Fibroblast of skin of scalp (primary cell): Measurements from ENCODE around the gene PDCD1LG2. TPM values are rescaled to one million over a fixed set of nuclear protein-coding genes. Genes with fewer than 3 reads are reported as not detected.
"Not testable (repeated sequence)": the region's sequence is repeated elsewhere in the genome, so short reads cannot be mapped to it uniquely, and the experiment has no call there.

Experiments used
- DNase-seq: peaks from one replicate; pipeline ENCODE4 v3.0.0-alpha.2; 2013
- polyA plus RNA-seq, 2 experiments: library from polyadenylated mRNA; unstranded; fragments of 120-200 nt; gene quantifications; one replicate each; pipeline ENCODE4 v1.2.1, GENCODE V29; 2013; ENCODE audit not compliant: insufficient read length in 2 of 2

The PDCD1LG2 gene
- polyA plus RNA-seq (2013, experiment 1 of 2; ENCODE audit: insufficient read length) = 18.6 TPM
- polyA plus RNA-seq (2013, experiment 2 of 2; ENCODE audit: insufficient read length) = 20.1 TPM

DNA sequence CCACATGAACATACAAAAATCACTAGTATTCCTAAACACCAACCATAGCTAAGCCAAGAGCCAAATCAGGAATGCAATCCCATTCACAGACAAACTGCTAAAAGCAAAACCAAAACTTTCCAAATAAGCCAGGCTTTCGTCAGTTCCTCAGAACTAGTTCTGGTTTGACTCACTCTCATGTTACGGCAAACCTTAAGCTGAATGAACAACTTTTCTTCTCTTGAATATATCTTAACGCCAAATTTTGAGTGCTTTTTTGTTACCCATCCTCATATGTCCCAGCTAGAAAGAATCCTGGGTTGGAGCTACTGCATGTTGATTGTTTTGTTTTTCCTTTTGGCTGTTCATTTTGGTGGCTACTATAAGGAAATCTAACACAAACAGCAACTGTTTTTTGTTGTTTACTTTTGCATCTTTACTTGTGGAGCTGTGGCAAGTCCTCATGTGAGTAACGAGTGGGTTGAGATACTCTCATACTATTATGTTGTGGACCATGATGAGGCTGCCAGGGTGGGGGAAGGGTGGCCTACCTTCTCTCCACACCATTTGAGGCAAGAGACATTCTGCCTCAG is at the start of gene PDCD1LG2:
Gene PDCD1LG2, plus strand, starts transcription at position 172 of the 572 bp plus-strand sequence. CDS start 12,016 bp downstream, outside the sequence.
- DNase-seq = peak; percentile 85

DNA sequence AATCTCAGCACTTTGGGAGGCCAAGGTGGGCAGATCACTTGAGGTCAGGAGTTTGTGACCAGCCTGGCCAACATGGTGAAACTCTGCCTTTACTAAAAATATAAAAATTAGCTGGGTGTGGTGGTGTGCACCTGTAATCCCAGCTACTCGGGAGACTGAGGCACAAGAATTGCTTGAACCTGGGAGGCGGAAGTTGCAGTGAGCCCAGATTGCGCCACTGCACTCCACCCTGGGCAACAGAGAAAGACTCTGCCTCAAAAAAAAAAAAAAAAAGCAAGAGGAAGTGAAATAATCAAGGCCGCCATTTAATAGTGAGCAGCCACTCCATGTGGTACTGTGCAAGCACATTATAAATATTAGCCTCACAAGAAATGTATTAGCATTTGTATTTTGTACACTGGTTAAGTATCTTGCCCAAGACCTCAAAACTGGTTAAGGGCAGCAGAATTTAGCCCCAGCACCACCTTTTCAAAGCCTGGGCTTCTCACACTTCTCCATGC is 45.5 kb upstream of the PDCD1LG2 start:
- DNase-seq = not testable (repeated sequence)

DNA sequence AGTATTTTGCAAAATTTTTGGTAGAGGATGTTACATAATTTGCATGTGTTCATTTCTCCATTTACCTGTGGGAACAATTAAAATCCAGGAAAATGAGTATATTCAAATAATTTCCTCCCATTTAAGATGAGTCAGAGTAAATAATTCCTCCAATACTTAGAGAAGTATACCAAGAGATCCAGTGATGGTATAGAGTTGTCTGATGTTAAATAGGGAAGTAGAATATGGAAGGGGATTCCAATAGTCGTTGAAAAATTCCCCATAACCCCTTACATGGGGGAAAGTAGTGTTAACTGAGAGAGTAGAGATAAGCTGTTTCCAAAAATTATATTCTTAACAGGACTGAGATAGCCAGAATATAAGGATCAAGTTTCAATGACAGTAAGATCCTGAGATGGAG is 44.3 kb upstream of the PDCD1LG2 start:
- DNase-seq = no peak

DNA sequence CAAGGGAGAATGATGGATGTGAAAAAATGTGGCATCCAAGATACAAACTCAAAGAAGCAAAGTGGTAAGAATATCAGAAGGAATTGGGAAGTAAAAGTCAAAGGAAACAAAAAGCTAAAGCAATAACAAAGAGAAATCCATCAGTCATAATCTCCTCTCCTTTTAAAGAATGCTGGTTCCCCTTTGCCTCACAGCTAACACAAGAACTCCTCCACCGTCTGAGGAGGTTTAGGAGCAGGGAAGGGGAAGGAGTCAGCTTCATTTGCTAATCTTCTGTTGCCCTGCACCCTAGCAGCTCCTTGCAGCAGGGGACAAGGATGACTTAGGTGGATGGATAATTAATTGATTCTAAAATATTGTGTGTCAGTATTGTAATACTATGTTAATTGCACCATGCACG is 43.6 kb upstream of the PDCD1LG2 start:
- no peak for DNase-seq

DNA sequence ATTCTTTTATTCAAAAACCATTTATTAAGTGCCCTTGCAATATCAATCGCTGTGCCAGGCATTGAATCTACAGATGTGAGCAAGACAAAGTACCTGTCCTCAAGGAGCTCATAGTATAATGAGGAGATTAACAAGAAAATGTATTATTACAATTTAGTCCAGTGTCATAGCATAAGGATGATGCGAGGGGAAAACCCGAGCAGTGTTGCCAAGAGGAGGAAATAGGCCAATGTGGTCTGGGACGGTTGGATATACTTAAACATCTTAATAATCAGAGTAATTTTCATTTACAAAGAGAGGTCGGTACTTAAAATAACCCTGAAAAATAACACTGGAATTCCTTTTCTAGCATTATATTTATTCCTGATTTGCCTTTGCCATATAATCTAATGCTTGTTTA is 41.5 kb upstream of the PDCD1LG2 start:
- no peak for DNase-seq

DNA sequence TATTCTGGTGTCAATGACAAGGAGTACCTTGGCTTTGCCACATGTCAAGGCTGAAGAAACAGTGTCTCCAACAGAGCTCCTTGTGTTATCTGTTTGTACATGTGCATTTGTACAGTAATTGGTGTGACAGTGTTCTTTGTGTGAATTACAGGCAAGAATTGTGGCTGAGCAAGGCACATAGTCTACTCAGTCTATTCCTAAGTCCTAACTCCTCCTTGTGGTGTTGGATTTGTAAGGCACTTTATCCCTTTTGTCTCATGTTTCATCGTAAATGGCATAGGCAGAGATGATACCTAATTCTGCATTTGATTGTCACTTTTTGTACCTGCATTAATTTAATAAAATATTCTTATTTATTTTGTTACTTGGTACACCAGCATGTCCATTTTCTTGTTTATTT is 40.2 kb upstream of the PDCD1LG2 start:
- no peak for DNase-seq

DNA sequence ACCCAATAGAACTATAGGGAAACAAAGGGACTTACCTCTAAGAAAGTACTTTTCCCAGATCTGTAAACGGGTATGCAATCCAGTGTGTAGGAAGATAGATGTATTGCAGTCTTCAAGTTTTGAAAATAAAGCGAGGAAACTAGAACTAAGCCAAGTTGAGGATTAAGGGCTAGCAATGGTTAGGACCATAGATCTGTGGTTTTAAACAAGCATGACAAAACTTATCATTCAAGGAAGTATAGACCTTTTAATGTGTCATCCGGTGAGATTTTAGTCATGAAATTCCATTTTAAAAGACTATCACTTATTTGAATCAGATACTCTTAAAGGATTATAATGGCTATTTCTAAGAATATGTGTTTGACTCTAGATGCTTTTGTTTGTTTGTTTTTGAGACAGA is 39.5 kb upstream of the PDCD1LG2 start:
- no peak for DNase-seq

DNA sequence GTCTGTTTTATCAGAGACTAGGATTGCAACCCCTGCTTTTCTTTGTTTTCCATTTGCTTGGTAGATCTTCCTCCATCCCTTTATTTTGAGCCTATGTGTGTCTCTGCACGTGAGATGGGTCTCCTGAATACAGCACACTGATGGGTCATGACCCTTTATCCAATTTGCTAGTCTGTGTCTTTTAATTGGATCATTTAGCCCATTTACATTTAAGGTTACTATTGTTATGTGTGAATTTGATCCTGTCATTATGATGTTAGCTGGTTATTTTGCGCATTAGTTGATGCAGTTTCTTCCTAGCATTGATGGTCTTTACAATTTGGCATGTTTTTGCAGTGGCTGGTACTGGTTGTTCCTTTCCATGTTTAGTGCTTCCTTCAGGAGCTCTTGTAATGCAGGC is 34.7 kb upstream of the PDCD1LG2 start:
- not testable (repeated sequence) for DNase-seq

DNA sequence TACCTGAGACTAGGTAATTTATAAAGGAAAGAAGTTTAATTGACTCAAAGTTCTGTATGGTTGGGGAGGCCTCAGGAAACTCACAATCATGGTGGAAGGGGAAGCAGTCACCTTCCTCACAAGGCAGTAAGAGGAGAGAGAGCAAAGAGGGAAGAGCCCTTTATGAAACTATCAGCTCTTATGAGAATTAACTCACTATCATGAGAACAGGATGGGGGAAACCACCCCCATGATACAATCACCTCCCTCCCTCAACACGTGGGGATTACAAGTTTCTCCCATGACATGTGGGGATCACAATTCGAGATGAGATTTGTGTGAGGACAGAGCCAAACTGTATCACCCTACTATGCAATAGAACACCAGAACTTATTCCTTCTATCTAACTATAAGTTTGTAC is 32.1 kb upstream of the PDCD1LG2 start:
- DNase-seq = no peak

DNA sequence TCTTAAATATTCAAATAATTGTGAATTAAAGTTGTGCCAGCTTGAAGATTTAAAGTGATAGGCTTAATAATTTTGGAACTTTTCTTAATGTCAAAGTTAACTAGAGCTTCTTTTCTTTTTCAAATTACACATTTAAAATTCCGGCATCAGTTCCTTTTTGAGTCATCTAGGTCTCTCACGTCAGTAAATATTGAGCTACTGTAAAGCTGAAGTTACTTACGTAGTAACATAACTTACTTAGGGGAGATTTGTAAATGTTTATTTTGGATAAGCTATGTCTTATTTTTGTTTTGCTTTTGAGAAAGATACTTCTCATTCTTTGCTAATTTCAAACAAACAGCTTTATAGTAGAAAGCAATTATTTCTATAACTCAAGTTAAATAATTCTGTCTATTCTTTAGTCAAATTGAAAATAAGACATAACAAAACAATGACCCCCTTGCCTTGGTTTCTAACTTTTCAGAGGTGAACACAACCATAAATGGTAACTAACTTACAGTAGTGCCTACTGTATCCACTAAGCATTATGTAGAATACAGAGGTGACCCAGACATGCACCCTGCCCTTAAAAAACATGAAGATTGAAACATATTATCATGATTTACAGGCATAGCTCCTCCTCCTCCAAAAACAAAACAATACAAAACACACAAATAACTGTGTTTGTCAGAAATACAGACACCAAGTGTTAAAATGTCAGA is 30.2 kb upstream of the PDCD1LG2 start:
- DNase-seq = no peak

DNA sequence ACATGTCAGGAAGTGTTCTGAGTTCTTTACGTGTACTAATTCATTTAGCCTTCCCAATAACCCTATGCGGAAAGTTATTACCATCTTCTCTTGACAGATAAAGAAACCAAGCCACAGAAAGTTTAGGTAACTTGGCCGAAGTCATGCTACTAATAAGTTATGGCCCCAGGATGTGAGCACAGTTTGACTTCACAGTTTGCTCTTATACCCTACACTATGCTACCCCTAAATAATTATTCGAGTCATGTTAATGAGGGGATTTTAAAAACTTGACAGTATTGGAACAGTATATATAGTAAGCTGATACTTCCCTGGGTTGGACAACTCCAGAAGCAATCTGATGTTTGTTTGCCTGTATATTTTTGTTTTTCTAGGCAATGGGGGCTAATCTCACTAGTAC is 29.4 kb upstream of the PDCD1LG2 start:
- DNase-seq = no peak

DNA sequence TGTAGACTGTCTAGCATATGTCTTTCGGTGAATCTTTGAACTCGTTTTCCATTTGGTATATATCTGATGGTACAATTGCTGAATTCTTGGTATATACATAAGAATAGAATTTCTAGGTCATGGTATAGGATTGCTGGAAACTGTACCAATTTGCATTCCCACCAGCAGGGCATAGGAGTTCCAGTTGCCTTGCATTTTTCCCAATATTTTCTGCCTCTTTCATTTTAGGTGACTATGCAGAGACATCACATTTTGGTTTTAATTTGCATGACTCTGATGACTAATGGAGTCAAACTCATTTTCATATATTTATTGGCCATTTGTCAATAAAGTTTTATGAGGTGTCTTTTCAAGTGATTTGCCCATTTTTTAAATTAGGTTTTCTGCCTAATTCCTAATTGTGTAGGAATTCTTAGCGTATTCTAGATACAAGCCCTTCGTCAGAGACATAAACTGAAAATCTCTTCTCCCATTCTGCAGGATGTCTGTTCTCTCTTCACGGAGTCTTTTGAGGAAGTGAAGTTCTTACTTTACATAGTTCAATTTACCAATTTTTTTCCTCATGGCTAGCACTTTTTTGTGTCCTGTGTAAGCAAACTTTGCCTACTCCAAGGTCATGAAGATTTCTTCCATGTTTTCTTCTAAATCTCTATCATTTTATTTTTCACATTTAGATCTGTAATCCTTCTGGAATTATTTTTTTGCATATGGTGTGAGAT is 28.9 kb upstream of the PDCD1LG2 start:
- DNase-seq = peak; percentile 40

DNA sequence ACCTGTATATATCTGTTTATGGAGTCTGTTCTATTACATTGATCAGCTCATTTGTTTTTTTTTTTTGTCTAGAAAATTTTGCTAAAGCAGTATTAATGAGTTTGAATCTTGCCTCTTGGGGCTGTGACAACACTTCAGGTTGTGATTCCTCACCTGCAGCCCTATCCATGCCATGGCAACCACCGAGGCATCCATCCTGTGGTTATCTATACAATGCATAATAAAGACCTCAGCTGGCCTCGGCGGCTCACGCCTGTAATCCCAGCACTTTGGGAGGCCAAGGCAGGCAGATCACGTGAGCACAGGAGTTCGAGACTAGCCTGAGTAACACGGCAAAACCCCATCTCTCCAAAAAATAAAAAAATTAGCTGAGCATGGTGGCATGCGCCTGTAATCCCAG is 28.1 kb upstream of the PDCD1LG2 start:
- no peak for DNase-seq

DNA sequence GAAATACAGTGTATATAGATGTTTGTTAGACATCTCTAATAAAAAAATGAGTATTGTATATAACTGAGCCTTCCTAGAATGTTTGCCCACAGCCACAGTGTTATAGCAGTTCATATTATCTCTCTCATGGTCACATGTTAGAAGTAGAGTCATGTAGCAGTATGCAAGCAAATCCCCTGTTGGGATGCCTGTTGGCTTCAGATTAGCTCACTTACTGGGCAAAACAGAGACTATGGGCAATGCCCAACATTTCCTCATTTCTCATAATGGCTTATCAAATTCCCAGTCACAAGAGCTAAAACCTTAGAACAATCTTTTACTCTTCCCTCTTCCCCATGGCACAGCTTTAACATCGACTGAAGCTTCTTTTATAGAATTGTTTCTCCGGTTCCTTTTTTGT is 27.0 kb upstream of the PDCD1LG2 start:
- DNase-seq = no peak

DNA sequence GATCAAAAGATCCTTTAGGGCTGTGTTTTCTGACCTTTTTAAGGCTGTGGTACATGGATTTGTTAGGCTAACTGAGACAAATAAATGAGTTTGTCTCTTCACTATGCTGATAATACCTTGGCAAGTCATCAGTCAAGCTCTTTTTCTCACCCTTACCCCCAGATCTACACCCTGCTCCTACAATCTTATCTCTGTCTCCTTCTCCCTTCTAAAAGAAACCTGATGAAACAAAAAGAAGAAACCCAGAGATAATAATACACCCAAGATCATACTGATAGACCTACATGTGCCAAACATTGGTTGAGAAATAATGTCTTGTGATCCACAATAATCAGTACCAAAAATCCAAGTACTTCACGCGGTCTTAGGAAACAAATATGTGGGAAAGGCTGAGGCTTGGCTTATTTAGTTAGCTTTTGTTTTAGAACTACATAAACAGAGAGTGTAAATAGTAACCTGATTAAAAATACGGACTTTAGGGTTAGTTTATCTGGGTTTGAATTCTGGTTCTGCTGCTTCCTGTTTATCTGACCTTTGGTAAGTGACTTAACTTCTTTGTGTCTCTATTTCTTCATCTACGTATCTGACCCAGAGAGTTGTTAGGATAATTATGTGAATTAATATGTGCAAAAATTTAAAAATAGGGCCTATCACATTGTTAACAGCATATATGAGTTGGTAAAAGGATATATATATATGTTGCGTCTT is 24.8 kb upstream of the PDCD1LG2 start:
- DNase-seq = no peak

DNA sequence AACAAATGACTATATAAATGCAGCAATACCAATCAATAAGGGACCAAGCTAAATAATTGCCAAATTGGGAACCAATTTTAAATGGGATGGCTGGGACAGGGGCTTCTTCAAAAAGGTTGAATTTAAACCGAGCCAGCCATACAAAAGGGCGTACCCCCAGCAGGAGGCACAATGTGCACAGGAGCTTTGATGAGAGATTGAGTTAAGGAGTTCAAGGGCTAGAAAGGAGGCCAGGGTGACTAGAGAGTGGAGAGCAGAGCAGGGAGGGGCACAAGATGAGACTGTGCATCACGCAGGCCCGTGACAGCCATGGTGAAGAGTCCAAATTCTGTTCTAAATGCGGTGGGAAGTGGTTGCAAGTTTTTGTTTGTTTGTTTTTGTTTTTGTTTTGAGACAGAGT is 23.3 kb upstream of the PDCD1LG2 start:
- no peak for DNase-seq

DNA sequence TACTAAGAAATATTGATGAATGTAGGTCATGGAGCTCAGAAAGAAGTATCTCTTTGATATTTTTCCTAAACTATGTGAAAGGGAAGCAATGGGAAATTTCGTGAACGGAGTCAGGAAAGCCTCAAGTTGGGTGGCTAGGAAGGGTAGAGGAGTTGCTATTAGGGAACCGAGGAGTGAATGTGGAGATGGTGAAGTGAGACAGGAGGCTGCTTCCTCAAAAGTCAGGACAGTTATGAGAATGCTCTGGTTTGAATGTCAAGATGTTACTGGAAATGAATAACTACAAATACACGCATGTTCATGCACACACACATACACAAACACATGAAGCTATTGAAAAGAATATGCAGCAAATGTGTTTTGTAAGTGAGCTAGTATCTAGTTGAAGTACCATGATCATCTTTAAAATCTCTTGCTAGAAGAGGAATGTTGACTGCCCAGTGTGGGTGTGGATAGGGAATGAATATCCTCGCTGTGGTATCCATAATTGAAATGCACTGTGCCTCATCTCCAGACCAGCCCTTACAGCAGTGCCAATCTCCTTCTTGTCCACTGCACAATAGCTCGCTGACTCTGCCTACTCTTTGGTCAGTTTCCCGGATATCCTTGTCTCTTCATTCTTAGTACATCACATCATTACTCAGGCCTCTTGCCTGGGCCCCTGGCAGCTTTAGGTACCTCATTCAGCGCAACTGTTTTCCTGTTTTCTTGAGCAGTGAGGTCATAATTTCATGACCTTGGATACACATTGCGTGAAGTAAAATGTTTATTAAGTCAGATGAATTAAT is 21.9 kb upstream of the PDCD1LG2 start:
- no peak for DNase-seq

DNA sequence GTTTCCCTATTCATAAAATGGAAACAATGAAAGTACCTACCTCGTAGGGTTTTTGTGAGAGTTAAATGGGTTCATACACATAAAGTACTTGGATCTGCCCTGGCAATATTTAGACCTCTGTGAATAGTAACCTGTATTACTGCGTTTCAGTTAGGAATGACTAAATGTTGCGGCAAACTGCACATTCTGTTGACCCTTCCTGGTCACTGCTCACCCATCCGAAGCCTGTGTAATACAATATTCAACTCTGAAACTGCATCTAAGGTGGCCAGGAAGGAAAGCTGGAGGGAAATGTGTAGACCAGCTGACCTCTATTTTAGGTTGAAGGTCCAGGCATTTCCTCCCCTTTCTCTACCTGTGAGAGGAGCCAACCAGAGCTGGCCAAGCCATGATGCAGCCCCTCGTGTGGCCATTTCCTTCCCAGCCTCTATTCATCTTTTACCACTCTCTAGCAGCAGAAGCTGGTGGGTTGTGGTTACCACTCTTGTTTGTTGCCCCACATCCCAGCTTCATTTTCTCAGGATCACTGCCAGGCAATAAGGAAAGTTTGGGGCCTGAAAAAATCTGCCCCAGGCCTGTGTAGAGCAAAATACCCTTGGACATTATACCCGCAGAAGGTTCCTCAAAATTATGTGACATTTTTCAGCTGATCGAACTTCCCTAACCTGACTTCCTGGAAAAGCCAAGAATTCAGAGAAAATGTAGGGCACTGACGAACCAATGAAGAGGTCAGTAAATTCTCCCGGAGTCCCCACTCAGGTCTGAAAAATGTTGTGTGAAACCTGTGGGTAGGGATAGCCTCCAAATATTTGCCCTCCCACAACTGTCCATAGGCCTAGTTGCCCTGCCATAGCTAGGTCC is 20.5 kb upstream of the PDCD1LG2 start:
- DNase-seq = no peak

DNA sequence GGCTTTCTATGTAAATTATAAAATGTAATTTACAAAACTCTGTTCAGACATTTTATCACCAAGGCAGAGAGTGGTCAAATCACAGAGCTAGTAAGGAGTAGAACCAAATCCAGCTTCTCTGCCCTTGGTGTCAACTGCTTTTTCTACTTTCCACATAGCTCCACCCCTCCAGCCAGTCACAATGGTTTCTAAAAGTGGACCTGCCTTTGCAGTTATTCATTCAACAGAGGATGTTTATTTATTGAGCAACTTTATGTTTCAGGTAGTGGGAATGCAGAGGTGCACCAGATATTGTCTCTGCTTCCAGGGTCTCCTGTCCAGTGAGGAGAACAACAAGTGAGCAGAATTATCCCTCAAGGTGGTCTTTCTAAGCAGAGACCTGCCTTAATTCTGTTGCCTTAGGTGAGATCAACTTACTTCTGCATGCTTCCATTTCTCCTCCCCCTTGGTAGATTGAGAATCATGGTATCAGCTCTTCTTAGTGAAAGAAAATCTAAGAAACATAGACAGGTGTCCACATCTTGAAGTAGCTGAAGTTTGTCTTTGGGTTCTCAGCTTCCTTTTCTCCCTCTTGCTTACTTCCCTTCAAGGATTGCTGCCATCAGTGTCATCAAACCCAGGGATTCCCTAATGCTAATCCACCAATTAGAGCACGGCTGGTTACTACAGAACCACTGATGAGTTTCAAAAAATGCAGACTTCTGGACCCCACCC is 17.2 kb upstream of the PDCD1LG2 start:
- DNase-seq = no peak
